ENCODE data around the gene BFAR. TPM values are rescaled to one million over a fixed set of nuclear protein-coding genes. Genes with fewer than 3 reads are reported as not detected.
"Not testable (repeated sequence)": the region's sequence is repeated elsewhere in the genome, so short reads cannot be mapped to it uniquely, and the experiment has no call there.

The BFAR gene
- total and polyA plus RNA-seq, 2 donors (not counting 3 experiments of a cell fraction or from before 2014, with no cell fraction given) = 57.3 to 73.5 TPM

GRCh38 chr16:14702672-14703071 lies 69.9 kb downstream of the BFAR start:
- H3K27ac ChIP-seq (ENCODE audit: insufficient read depth, low read depth, low read length); FAIRE-seq; H3K4me1 ChIP-seq (ENCODE audit: control insufficient read depth, extremely low read depth, insufficient read depth, low read length); dilution Hi-C loops (cut with MboI; ENCODE audit: extremely low pct_ligation_motif_present, low sequenced_read_pairs); H3K9me3 ChIP-seq (replicated peaks; ENCODE audit: control insufficient read depth, insufficient read depth, low read length); POLR2A ChIA-PET; DNase-seq (ENCODE audit: low read depth, low spot score); H3K9ac ChIP-seq (replicated peaks; ENCODE audit: extremely low read depth, insufficient read depth, low read length); H3K4me2 ChIP-seq (ENCODE audit: insufficient read depth, low read length); H3K9me1 ChIP-seq (replicated peaks; ENCODE audit: control insufficient read depth, extremely low read depth, insufficient read depth, low read length); H3K4me3 ChIP-seq (replicated peaks in 1 of 3; ENCODE audit: insufficient read depth in 1 of 3, low read depth in 1 of 3, low read length in 3 of 3); H4K20me1 ChIP-seq (replicated peaks; ENCODE audit: control insufficient read depth, extremely low read depth, insufficient read depth, low read length); H3K36me3 ChIP-seq (ENCODE audit: control insufficient read depth in 2 of 2, extremely low read depth in 1 of 2, insufficient read depth in 2 of 2, low read length in 2 of 2); BruUV-seq (replicated peaks); H2AFZ ChIP-seq (ENCODE audit: low read depth, low read length); CTCF ChIA-PET; H3K79me2 ChIP-seq (ENCODE audit: control insufficient read depth, insufficient read depth, low read length); intact Hi-C loops (cut with micrococcal nuclease); H3K27me3 ChIP-seq (ENCODE audit: control insufficient read depth in 2 of 2, insufficient read depth in 2 of 2, low read length in 2 of 2): not testable (repeated sequence)

GRCh38 chr16:14703156-14704011 lies 70.6 kb downstream of the BFAR start, which contains the start of gene NPIPA3:
TSS of gene NPIPA3 (plus strand) at chr16:14703411. CDS start at chr16:14708944, 5,533 bp downstream.
- H3K9me1 ChIP-seq (replicated peaks; ENCODE audit: control insufficient read depth, extremely low read depth, insufficient read depth, low read length); H3K9me3 ChIP-seq (replicated peaks; ENCODE audit: control insufficient read depth, insufficient read depth, low read length); H3K27me3 ChIP-seq (ENCODE audit: control insufficient read depth in 2 of 2, insufficient read depth in 2 of 2, low read length in 2 of 2); DNase-seq (ENCODE audit: low read depth, low spot score); H2AFZ ChIP-seq (ENCODE audit: low read depth, low read length); H4K20me1 ChIP-seq (replicated peaks; ENCODE audit: control insufficient read depth, extremely low read depth, insufficient read depth, low read length); H3K79me2 ChIP-seq (ENCODE audit: control insufficient read depth, insufficient read depth, low read length); CTCF ChIA-PET; H3K36me3 ChIP-seq (ENCODE audit: control insufficient read depth in 2 of 2, extremely low read depth in 1 of 2, insufficient read depth in 2 of 2, low read length in 2 of 2); POLR2A ChIA-PET; H3K4me2 ChIP-seq (ENCODE audit: insufficient read depth, low read length); H3K27ac ChIP-seq (ENCODE audit: insufficient read depth, low read depth, low read length); dilution Hi-C loops (cut with MboI; ENCODE audit: extremely low pct_ligation_motif_present, low sequenced_read_pairs); intact Hi-C loops (cut with micrococcal nuclease); H3K4me3 ChIP-seq (replicated peaks in 1 of 3; ENCODE audit: insufficient read depth in 1 of 3, low read depth in 1 of 3, low read length in 3 of 3); H3K4me1 ChIP-seq (ENCODE audit: control insufficient read depth, extremely low read depth, insufficient read depth, low read length); H3K9ac ChIP-seq (replicated peaks; ENCODE audit: extremely low read depth, insufficient read depth, low read length): not testable (repeated sequence)
- BruUV-seq (replicated peaks) = TSS peak; percentile 19
- peak; percentile 81 for FAIRE-seq

Small RNA genes lying within 50 kb of the gene (small RNA-seq; reads per million reads assigned to genes)
- gene RN7SL274P (ENCODE audit: insufficient read depth, insufficient read length, low read depth, low replicate concordance) (not detected), gene RNU7-125P (ENCODE audit: insufficient read depth, insufficient read length, low read depth, low replicate concordance) (not detected)

Other genes starting within 250 kb of the BFAR start
- gene PARN, start 2.7 kb upstream of the BFAR start, total RNA-seq = 22.3 and 24.6 TPM in 2 replicates
- gene PARN, start 2.7 kb upstream of the BFAR start, polyA plus RNA-seq = 11.3 and 16.9 TPM in 2 replicates
- gene PLA2G10, start 61.4 kb downstream of the BFAR start, total RNA-seq = not detected in 2 replicates
- 0.18 and 0.25 TPM in 2 replicates for gene PLA2G10, start 61.4 kb downstream of the BFAR start, polyA plus RNA-seq
- gene NPIPA3, start 70.5 kb downstream of the BFAR start, total RNA-seq = 1.4 and 3.0 TPM in 2 replicates
- gene NPIPA3, start 70.5 kb downstream of the BFAR start, polyA plus RNA-seq = 2.2 and 4.8 TPM in 2 replicates
- 5.4 and 6.9 TPM in 2 replicates for gene NPIPA2, start 109.6 kb downstream of the BFAR start, total RNA-seq
- gene NPIPA2, start 109.6 kb downstream of the BFAR start, polyA plus RNA-seq = 0.56 and 1.1 TPM in 2 replicates
- gene NOMO1, start 200.8 kb downstream of the BFAR start, total RNA-seq = 137 and 148 TPM in 2 replicates
- gene NOMO1, start 200.8 kb downstream of the BFAR start, polyA plus RNA-seq = 138 and 140 TPM in 2 replicates